Measurements from ENCODE around the gene AHSP.

DNA sequence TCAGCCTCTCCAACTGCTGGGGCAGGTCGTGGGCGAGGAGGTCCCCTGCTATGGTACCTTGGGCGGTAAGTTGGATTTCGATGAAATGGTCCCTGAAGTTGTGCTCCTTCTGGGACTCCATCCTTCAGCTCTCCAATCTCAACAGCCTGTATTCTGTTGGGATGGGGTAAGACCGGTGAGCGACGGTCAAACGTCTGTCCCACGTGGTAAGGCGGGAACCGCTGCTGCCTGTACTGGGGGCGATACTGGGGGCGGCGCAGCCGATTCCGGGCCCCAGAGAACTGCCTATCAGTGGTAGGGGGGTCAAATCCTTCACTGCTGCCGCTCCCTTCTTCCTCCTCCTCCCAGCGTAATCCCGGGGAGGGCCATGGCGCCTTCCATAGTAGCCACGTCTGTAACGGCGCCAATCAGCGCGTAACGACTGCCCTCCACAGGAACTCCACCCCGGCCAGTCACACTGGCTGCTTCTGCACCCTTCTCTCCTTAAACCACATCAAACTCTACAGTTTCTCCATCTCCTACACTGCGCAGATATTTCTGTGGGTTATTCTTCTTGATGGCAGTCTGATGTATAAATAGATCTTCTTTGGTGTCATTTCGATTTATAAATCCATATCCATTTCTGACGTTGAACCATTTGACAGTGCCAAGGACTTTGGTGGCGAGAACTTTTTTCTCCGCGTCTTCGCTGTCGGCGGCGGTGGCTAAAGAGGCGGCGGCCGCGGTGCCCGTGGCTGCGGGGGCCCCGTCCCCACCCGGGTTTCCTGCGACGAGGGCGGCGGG, 41.1 kb downstream of the AHSP start:
- TF ChIP-seq ZNF354C (tag by site-specific recombination; IDR thresholded peaks at IDR 0.05; ENCODE audit: borderline replicate concordance, low read depth) (no peak), SETDB1 (IDR thresholded peaks at IDR 0.05; ENCODE audit: insufficient read length, low read length) (no peak), HOXA7 (CRISPR knock-in tag; IDR thresholded peaks at IDR 0.05; ENCODE audit: borderline replicate concordance) (no peak), ZSCAN30 (tag by site-specific recombination; IDR thresholded peaks at IDR 0.05) (no peak), ZNF24 (tag by site-specific recombination; IDR thresholded peaks at IDR 0.05) (no peak), ZNF792 (tag by site-specific recombination; IDR thresholded peaks at IDR 0.05) (no peak), ZNF140 (tag by site-specific recombination; IDR thresholded peaks at IDR 0.05) (no peak), OSR2 (tag by site-specific recombination; IDR thresholded peaks at IDR 0.05) (no peak), KLF1 (tag by site-specific recombination; IDR thresholded peaks at IDR 0.05) (no peak), MEIS1 (CRISPR knock-in tag; IDR thresholded peaks at IDR 0.05; ENCODE audit: borderline replicate concordance) (no peak)
- TF ChIP-seq, protein P1, sequence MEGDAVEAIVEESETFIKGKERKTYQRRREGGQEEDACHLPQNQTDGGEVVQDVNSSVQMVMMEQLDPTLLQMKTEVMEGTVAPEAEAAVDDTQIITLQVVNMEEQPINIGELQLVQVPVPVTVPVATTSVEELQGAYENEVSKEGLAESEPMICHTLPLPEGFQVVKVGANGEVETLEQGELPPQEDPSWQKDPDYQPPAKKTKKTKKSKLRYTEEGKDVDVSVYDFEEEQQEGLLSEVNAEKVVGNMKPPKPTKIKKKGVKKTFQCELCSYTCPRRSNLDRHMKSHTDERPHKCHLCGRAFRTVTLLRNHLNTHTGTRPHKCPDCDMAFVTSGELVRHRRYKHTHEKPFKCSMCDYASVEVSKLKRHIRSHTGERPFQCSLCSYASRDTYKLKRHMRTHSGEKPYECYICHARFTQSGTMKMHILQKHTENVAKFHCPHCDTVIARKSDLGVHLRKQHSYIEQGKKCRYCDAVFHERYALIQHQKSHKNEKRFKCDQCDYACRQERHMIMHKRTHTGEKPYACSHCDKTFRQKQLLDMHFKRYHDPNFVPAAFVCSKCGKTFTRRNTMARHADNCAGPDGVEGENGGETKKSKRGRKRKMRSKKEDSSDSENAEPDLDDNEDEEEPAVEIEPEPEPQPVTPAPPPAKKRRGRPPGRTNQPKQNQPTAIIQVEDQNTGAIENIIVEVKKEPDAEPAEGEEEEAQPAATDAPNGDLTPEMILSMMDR (tag by site-specific recombination; IDR thresholded peaks at IDR 0.05): no peak
